Suprapubic skin (tissue), 4 donors: ENCODE measurements around the gene TFG.

Experiments
- CTCF ChIP-seq, 2 donors: fragments of 200-600 bp in 1 of 2; fragments of 450-650 bp in 1 of 2; sonication (generic) in 1 of 2; IDR thresholded peaks; one replicate each; pipeline ENCODE4 v1.5.1; 2016 to 2019; ENCODE audit warnings: antibody characterized with exemption in 2 of 2, mild to moderate bottlenecking in 1 of 2, moderate library complexity in 1 of 2
- EP300 ChIP-seq: sonication (generic); formaldehyde crosslinking; IDR thresholded peaks from one replicate; pipeline ENCODE4 v1.6.1; 2017; ENCODE audit warnings: antibody characterized with exemption
- POLR2A ChIP-seq, 2 donors: fragments of 450-650 bp; IDR thresholded peaks; one replicate each; pipeline ENCODE4 v1.6.1; 2017; ENCODE audit warnings: antibody characterized with exemption in 2 of 2, mild to moderate bottlenecking in 2 of 2, moderate library complexity in 2 of 2
- POLR2AphosphoS5 ChIP-seq, 3 donors: sonication (generic); formaldehyde crosslinking; IDR thresholded peaks; one replicate each; pipeline ENCODE4 v1.6.1; 2017; ENCODE audit warnings: antibody characterized with exemption in 3 of 3

DNA sequence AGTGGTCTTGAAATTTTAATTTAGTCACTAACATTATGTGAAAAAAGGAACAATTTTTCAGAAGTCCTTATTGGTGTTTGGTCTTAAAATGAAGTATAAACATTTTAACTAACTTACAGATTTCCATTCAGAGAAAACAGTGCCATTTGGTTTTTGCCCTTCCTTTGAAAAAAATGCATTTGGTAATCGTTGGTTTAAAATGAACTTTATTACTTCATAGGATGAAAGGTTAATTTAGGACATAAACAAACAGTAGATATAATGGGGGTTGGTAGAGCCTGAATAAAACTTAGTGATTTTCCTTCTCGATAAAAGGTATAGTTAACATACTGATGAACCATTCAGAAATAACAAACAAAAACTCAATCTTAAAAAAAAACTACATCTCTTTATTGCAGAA is 39.7 kb downstream of the TFG start:
- TF ChIP-seq CTCF (IDR thresholded peaks at IDR 0.05) (no peak), POLR2A (IDR thresholded peaks at IDR 0.05) (no peak), POLR2AphosphoS5 (IDR thresholded peaks at IDR 0.05) (no peak), EP300 (no peak)
